ENCODE results near the gene ST6GALNAC2. TPM values are rescaled to one million over a fixed set of nuclear protein-coding genes. Genes with fewer than 3 reads are reported as not detected.
A peak's percentile ranks its signal among the peaks of the same experiment; 100 is the strongest.
"Not testable (repeated sequence)": the region's sequence is repeated elsewhere in the genome, so short reads cannot be mapped to it uniquely, and the experiment has no call there.

The ST6GALNAC2 gene
- total RNA-seq, 1 donor from 2014 or later, result 104 TPM

DNA sequence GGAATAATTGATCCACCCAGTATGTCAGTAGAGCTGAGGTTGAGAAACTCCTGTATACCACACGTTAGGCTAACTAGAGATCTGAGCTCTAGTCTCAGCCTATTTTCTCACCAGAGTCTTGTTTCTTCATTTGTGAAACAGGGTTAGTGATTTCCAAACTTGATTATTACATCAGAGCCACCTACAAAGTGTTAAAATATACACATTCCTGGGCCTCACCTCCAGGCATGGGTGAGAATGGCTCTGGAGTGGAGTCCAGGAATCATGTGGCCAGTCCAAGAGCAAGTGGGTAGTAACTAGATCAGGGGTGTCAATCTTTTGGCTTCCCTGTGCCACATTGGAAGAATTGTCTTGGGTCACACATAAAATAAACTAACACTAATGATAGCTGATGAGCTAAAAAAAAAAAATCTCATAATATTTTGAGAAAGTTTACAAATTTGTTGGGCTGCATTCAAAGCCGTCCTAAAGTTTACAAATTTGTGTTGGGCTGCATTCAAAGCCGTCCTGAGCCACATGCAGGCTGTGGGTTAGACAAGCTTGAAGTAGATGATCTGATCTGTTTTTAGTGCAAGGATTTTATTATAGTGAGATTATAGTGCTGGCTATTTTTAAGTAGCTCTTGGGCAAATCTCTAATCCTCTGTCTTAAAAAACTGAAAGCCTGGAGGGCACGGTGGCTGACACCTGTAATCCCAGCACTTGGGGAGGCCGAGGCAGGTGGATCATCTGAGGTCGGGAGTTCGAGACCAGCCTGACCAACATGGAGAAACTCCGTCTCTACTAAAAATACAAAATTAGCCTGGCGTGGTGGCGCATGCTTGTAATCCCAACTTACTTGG is 25.4 kb downstream of the ST6GALNAC2 start:
- no peak for ATAC-seq
- no peak for DNase-seq (ENCODE audit: low spot score)
- intact Hi-C loops (cut with DNase I), result no loop called here

GRCh38 chr17:76559460-76559859 is 26.2 kb downstream of the ST6GALNAC2 start:
- ATAC-seq, result not testable (repeated sequence)

GRCh38 chr17:76558198-76559095 is 27.2 kb downstream of the ST6GALNAC2 start:
- peak; percentile 55 for ATAC-seq
- intact Hi-C loops (cut with DNase I), result no loop called here
- no peak for DNase-seq (ENCODE audit: low spot score)

More at GRCh38 chr17:76559460-76559859, 26.2 kb downstream of the ST6GALNAC2 start:
- DNase-seq (ENCODE audit: low spot score); intact Hi-C loops (cut with DNase I): not testable (repeated sequence)

DNA sequence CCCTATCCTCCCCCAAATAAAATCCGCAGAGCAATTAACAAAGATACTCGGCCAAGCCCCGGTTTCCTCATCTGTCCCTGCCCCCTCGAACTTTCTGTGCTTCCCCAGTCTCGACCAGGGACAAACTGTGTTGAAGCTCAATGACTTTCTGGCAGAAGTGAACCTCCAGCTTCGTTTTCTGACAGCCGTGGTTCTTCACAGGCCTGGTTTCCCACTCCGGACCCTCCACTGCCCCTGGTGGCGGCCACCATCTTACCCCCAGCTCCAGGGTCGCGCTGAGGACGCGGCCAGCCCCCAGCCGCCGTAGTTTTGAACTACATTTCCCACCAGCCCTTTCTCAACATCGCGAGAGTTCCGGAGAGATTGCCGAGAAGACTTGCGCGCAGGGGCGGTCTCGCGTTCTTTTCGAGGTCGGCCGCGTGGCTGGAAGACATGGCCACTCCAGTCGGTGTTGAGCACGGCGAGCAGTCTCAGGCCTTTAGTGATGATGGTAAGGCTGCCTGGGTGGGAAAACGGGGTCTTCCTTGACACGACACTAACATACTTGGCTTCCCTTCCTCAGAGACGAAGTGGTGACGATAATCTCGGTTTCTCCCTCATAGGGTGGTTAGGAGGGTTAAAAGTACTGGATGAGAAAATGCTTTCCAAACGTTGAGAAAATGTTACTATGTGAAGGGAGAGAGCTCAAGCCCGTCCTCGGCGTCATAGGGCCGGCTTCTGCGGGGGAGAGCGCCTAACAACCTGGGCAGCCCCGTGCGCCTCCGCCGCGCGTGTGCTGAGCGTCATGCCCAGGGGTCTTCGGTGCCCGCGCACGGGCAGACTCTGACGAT is 28.1 kb downstream of the ST6GALNAC2 start:
- ATAC-seq (peak; percentile 96), DNase-seq (ENCODE audit: low spot score) (peak; percentile 97)
- intact Hi-C loops (cut with DNase I), result no loop called here

DNA sequence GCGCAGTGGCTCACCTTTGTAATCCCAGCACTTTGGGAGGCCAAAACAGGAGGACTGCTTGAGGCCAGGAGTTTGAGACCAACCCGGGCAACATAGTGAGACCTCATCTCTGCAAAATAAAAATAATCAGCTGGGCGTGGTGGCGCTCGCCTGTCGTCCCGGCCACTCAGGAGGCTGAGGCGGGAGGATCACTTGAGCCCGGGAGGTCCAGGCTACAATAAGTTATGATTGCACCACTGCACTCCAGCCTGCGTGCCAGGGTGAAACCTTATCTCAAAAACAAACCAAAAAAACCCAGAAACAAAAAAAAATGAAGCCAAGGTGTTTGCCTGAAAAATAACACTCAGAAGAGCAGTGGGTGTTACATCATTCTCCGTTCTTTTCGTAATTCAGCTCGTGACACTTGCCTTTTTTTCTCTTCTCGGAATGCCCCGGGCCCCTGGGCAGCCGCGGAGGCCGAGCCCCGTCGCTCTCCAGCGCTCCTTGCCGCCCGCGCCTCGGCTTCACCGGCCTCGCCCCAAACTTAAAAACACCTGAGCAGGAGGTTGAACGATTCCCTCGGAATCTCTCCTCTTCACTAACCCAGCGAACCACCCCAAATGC is 28.8 kb downstream of the ST6GALNAC2 start:
- intact Hi-C loops (cut with DNase I), result no loop called here
- ATAC-seq (peak; percentile 54), DNase-seq (ENCODE audit: low spot score) (no peak)

GRCh38 chr17:76554131-76554530 is 31.5 kb downstream of the ST6GALNAC2 start:
- intact Hi-C loops (cut with DNase I), result no loop called here
- ATAC-seq (no peak), DNase-seq (ENCODE audit: low spot score) (no peak)

GRCh38 chr17:76553178-76553908 is 32.3 kb downstream of the ST6GALNAC2 start:
- intact Hi-C loops (cut with DNase I), result no loop called here
- DNase-seq (ENCODE audit: low spot score) (no peak), ATAC-seq (no peak)

DNA sequence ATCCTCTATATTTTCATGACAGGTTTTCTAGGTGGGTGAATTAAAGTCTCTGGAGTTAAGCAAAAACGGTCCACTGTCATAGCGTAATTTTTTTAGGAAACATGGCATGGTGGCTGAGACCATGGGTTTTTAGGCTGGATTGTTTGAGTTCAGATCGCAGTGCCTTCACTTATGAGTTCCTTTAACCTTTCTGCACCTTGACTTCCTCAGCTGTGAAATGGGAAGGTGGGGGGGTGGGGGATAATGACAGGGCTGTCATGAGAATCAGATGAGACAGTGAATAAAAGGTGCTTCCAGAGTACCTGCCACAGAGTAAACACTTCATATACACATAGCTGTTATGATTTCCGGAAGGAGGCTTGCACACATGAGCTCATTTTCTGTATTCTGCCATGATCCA is 34.0 kb downstream of the ST6GALNAC2 start:
- DNase-seq (ENCODE audit: low spot score) (no peak), ATAC-seq (no peak)
- intact Hi-C loops (cut with DNase I), result no loop called here

GRCh38 chr17:76550712-76551615 is 34.7 kb downstream of the ST6GALNAC2 start:
- ATAC-seq (no peak), DNase-seq (ENCODE audit: low spot score) (no peak)
- intact Hi-C loops (cut with DNase I), result no loop called here

- intact Hi-C loops (cut with DNase I), result no loop called here
- ATAC-seq, result no peak
- DNase-seq (ENCODE audit: low spot score), result no peak
These were observed 36.1 kb downstream of the ST6GALNAC2 start for GRCh38 chr17:76549539-76549938.

DNA sequence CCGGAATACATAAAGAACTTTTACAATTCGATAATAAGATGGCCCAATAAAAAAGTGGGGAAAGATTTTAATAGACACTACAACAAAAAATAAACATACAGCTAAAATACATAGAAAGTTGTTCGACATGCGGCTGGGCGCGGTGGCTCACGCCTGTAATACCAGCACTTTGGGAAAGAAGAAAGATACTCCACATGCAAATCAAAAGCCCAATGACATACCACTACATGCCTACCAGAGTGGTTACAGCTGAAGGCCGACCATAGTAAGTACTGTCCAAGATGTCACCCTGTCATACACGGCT is 36.5 kb downstream of the ST6GALNAC2 start:
- intact Hi-C loops (cut with DNase I), result no loop called here
- no peak for ATAC-seq

GRCh38 chr17:76548378-76549214 is 37.1 kb downstream of the ST6GALNAC2 start:
- no peak for DNase-seq (ENCODE audit: low spot score)
- intact Hi-C loops (cut with DNase I), result no loop called here
- ATAC-seq, result no peak

More for the DNA sequence above, 36.5 kb downstream of the ST6GALNAC2 start:
- no peak for DNase-seq (ENCODE audit: low spot score)

- intact Hi-C loops (cut with DNase I), result no loop called here
- ATAC-seq (no peak), DNase-seq (ENCODE audit: low spot score) (no peak)
These were observed 37.9 kb downstream of the ST6GALNAC2 start for GRCh38 chr17:76547642-76548202.

DNA sequence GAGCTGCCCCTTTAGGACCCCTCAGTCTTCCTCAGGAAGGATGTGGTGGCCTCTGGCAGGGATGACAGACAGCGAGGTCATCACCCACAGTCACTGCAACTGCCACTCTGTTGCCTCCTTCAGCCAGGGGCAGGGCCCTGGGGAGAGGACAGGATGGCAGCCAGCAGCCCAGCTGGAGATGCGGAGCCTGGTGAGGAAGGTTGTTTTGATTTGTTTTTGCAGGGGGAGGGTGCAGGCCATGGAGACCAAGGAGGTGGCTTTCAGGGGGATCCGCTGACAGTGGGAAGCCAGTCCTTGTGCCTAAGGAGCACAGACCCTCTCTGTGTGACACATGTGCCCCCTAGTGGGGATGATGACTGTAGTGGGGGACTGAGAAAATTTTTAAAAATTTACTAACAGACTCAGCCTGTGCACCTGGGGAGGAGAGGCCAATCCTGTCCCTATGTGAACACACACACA is 38.4 kb downstream of the ST6GALNAC2 start:
- intact Hi-C loops (cut with DNase I), result no loop called here
- DNase-seq (ENCODE audit: low spot score) (peak; percentile 82), ATAC-seq (peak; percentile 87)

GRCh38 chr17:76546556-76547182 is 39.0 kb downstream of the ST6GALNAC2 start:
- intact Hi-C loops (cut with DNase I), result no loop called here
- DNase-seq (ENCODE audit: low spot score), result no peak
- peak; percentile 5 for ATAC-seq
